Suprapubic skin (tissue), 4 donors: ENCODE results near the gene CAPN13. TPM values are rescaled to one million over a fixed set of nuclear protein-coding genes. Genes with fewer than 3 reads are reported as not detected.

Source experiments
- DNase-seq, 2 donors: peaks; one replicate each; pipeline ENCODE4 v3.0.0-alpha.2; 2019; ENCODE audit warnings: low spot score in 2 of 2
- H3K27ac ChIP-seq: fragments of 200-600 bp; sonication (generic); one replicate; pipeline ENCODE4 v1.5.1; 2019
- H3K27me3 ChIP-seq: fragments of 200-600 bp; sonication (generic); one replicate; pipeline ENCODE4 v1.5.1; 2019
- H3K36me3 ChIP-seq: fragments of 200-600 bp; sonication (generic); one replicate; pipeline ENCODE4 v1.5.1; 2019
- H3K4me1 ChIP-seq: fragments of 200-600 bp; sonication (generic); one replicate; pipeline ENCODE4 v1.5.1; 2019
- H3K4me3 ChIP-seq: fragments of 200-600 bp; sonication (generic); one replicate; pipeline ENCODE4 v1.5.1; 2019; ENCODE audit warnings: mild to moderate bottlenecking
- H3K9me3 ChIP-seq: fragments of 200-600 bp; sonication (generic); one replicate; pipeline ENCODE4 v1.5.1; 2019
- CTCF ChIP-seq, 2 donors: fragments of 200-600 bp in 1 of 2; fragments of 450-650 bp in 1 of 2; sonication (generic) in 1 of 2; IDR thresholded peaks; one replicate each; pipeline ENCODE4 v1.5.1; 2016 to 2019; ENCODE audit warnings: antibody characterized with exemption in 2 of 2, mild to moderate bottlenecking in 1 of 2, moderate library complexity in 1 of 2
- EP300 ChIP-seq: sonication (generic); formaldehyde crosslinking; IDR thresholded peaks from one replicate; pipeline ENCODE4 v1.6.1; 2017; ENCODE audit warnings: antibody characterized with exemption
- POLR2A ChIP-seq, 2 donors: fragments of 450-650 bp; IDR thresholded peaks; one replicate each; pipeline ENCODE4 v1.6.1; 2017; ENCODE audit warnings: antibody characterized with exemption in 2 of 2, mild to moderate bottlenecking in 2 of 2, moderate library complexity in 2 of 2
- POLR2AphosphoS5 ChIP-seq, 3 donors: sonication (generic); formaldehyde crosslinking; IDR thresholded peaks; one replicate each; pipeline ENCODE4 v1.6.1; 2017; ENCODE audit warnings: antibody characterized with exemption in 3 of 3
- WGBS: methylation state at CpG from one replicate; pipeline ENCODE4 v1.1.5; 2018; 5-methylcytosine and 5-hydroxymethylcytosine counted together
- total RNA-seq, 4 donors: library from RNA; depleted of rRNA; stranded (reverse); fragments of >200 nt; gene quantifications; one replicate each; pipeline ENCODE4 v1.1.0, GENCODE V29; 2016

The CAPN13 gene
- total RNA-seq, 4 donors from 2014 or later, result 0.26 to 1.5 (median 0.50) TPM

- Histone ChIP-seq H3K27me3 (peaks cover 30% of the 10 kb centered on the region), H3K36me3 (no peaks in the 10 kb centered on the region), H3K4me3 (no peak overlapping the region), H3K27ac (no peak overlapping the region), H3K9me3 (no peaks in the 10 kb centered on the region), H3K4me1 (no peaks in the 10 kb centered on the region)
- DNase-seq, result peak in 1 of 2 donors; percentile 21
- TF ChIP-seq EP300 (no peak), POLR2A (IDR thresholded peaks at IDR 0.05) (no peak), CTCF (IDR thresholded peaks at IDR 0.05) (no peak), POLR2AphosphoS5 (IDR thresholded peaks at IDR 0.05) (no peak)
- 87% methylated on average over 9 of the region's 9 CpGs for WGBS
Measured at GRCh38 chr2:30768708-30769480, 38.4 kb downstream of the CAPN13 start.

GRCh38 chr2:30768036-30768686 lies 39.1 kb downstream of the CAPN13 start:
- H3K27me3 ChIP-seq, result peaks cover 32% of the 10 kb centered on the region
- H3K4me1 ChIP-seq, result no peaks in the 10 kb centered on the region
- peak in 1 of 2 donors; percentile 65 for DNase-seq
- no peak overlapping the region for H3K4me3 ChIP-seq
- H3K36me3 ChIP-seq, result no peaks in the 10 kb centered on the region
- no peaks in the 10 kb centered on the region for H3K9me3 ChIP-seq
- WGBS, result 74% methylated on average over 8 of the region's 8 CpGs
- TF ChIP-seq EP300 (no peak), POLR2A (IDR thresholded peaks at IDR 0.05) (no peak), POLR2AphosphoS5 (IDR thresholded peaks at IDR 0.05) (no peak), CTCF (IDR thresholded peaks at IDR 0.05) (no peak)
- no peak overlapping the region for H3K27ac ChIP-seq

GRCh38 chr2:30766666-30767065 lies 40.6 kb downstream of the CAPN13 start:
- Histone ChIP-seq H3K4me3 (no peak overlapping the region), H3K36me3 (no peaks in the 10 kb centered on the region), H3K27me3 (peaks cover 30% of the 10 kb centered on the region), H3K27ac (no peak overlapping the region), H3K9me3 (no peaks in the 10 kb centered on the region), H3K4me1 (no peaks in the 10 kb centered on the region)
- WGBS, result 69% methylated on average over 3 of the region's 3 CpGs
- DNase-seq, result no peak
- TF ChIP-seq EP300 (no peak), CTCF (IDR thresholded peaks at IDR 0.05) (no peak), POLR2A (IDR thresholded peaks at IDR 0.05) (no peak), POLR2AphosphoS5 (IDR thresholded peaks at IDR 0.05) (no peak)

GRCh38 chr2:30765876-30766470 lies 41.3 kb downstream of the CAPN13 start:
- peaks cover 30% of the 10 kb centered on the region for H3K27me3 ChIP-seq

More at GRCh38 chr2:30765876-30766470, 41.3 kb downstream of the CAPN13 start:
- no peaks in the 10 kb centered on the region for H3K36me3 ChIP-seq
- no peak overlapping the region for H3K4me3 ChIP-seq
- no peak overlapping the region for H3K27ac ChIP-seq
- 78% methylated on average over 12 of the region's 12 CpGs for WGBS
- H3K9me3 ChIP-seq, result no peaks in the 10 kb centered on the region
- peak in 1 of 2 donors; percentile 56 for DNase-seq
- no peaks in the 10 kb centered on the region for H3K4me1 ChIP-seq
- TF ChIP-seq POLR2A (IDR thresholded peaks at IDR 0.05) (no peak), CTCF (IDR thresholded peaks at IDR 0.05) (no peak), EP300 (no peak), POLR2AphosphoS5 (IDR thresholded peaks at IDR 0.05) (no peak)
